Stimulated activated CD4-positive, alpha-beta T cell treated with anti-CD3 and anti-CD28 coated beads, Interleukin-15, amount 100 ng/mL, for 48 hours (primary cell): Measurements from ENCODE around the gene MARK3.

Source experiments
- DNase-seq, 2 donors: peaks; one replicate each; pipeline ENCODE4 v3.0.0-alpha.2; 2020; ENCODE audit warnings: low read depth in 2 of 2

MARK3 gene

GRCh38 chr14:103433916-103434563 lies 48.8 kb downstream of the MARK3 start:
- DNase-seq = no peak

GRCh38 chr14:103434868-103435442 lies 49.7 kb downstream of the MARK3 start:
- no peak for DNase-seq

- DNase-seq = no peak
Measured at GRCh38 chr14:103436533-103436932, 51.3 kb downstream of the MARK3 start.

GRCh38 chr14:103442288-103442687 lies 57.1 kb downstream of the MARK3 start:
- no peak for DNase-seq

- DNase-seq = no peak
Measured at GRCh38 chr14:103443111-103443510, 57.9 kb downstream of the MARK3 start.

- no peak for DNase-seq
Measured at GRCh38 chr14:103444837-103445524, 59.8 kb downstream of the MARK3 start.

GRCh38 chr14:103445806-103446205 lies 60.6 kb downstream of the MARK3 start:
- no peak for DNase-seq

- no peak for DNase-seq
Measured at GRCh38 chr14:103448097-103448496, 62.9 kb downstream of the MARK3 start.

- DNase-seq = no peak
Measured at GRCh38 chr14:103449634-103450161, 64.5 kb downstream of the MARK3 start.

GRCh38 chr14:103450416-103450815 lies 65.2 kb downstream of the MARK3 start:
- no peak for DNase-seq

- no peak for DNase-seq
Measured at GRCh38 chr14:103451401-103451800, 66.2 kb downstream of the MARK3 start.

GRCh38 chr14:103453791-103454190 lies 68.6 kb downstream of the MARK3 start:
- no peak for DNase-seq

- no peak for DNase-seq
Measured at GRCh38 chr14:103456167-103456835, 71.1 kb downstream of the MARK3 start.

GRCh38 chr14:103460415-103460814 lies 75.2 kb downstream of the MARK3 start:
- no peak for DNase-seq

GRCh38 chr14:103463149-103463548 lies 77.9 kb downstream of the MARK3 start:
- DNase-seq = no peak

GRCh38 chr14:103463851-103464250 lies 78.6 kb downstream of the MARK3 start:
- no peak for DNase-seq

GRCh38 chr14:103472939-103473338 lies 87.7 kb downstream of the MARK3 start:
- DNase-seq = no peak

- no peak for DNase-seq
Measured at GRCh38 chr14:103474893-103475292, 89.7 kb downstream of the MARK3 start.

- no peak for DNase-seq
Measured at GRCh38 chr14:103476065-103476464, 90.8 kb downstream of the MARK3 start.

GRCh38 chr14:103476631-103477030 lies 91.4 kb downstream of the MARK3 start:
- DNase-seq = no peak

- no peak for DNase-seq
Measured at GRCh38 chr14:103480595-103480994, 95.4 kb downstream of the MARK3 start.

- DNase-seq = no peak
Measured at GRCh38 chr14:103483600-103483999, 98.4 kb downstream of the MARK3 start.
